ENCODE measurements around the gene ARL14EP. TPM values are rescaled to one million over a fixed set of nuclear protein-coding genes. Genes with fewer than 3 reads are reported as not detected.

The ARL14EP gene
- total RNA-seq, 1 experiment from 2014 or later: 21.5 TPM

DNA sequence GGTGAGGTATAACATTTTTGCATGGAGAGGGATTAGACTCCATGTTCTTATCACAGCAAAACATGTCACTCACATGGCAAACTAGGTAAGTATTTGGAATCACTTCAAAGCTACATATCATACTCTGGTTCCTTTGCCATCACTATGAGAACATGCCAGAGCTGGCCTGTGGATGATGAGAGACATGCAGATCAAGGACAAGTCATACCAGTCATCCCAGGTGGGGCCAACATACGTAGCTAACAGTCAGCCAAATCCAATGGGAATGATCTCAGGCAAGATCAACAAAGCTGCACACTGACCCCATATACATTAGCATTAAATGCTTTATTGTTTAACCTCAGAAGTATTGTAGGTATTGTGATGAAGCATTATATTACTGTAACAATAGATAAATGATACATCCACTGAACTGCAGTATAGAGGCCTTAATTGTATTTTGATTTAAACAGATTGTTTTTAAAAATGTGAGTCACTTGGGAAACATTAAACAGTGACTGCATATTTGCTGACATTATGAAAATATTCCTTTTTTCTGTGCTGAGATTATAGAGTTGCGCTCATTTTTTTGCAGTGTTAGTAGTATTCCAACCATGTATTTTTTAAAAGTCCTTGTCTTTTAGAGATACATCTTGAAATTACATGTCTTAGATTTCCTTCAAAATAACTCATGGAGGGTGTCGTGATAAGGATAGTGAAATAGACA lies 37.3 kb upstream of the ARL14EP start:
- Mint-ChIP-seq H3K9me3 (ENCODE audit: unreplicated experiment) (no peaks in the 10 kb centered on the region), H3K27me3 (ENCODE audit: insufficient read depth, unreplicated experiment) (peaks cover 6% of the 10 kb centered on the region), H3K36me3 (ENCODE audit: insufficient read depth, unreplicated experiment) (no peaks in the 10 kb centered on the region), H3K4me1 (ENCODE audit: low read depth, unreplicated experiment) (no peaks in the 10 kb centered on the region), H3K4me3 (ENCODE audit: unreplicated experiment) (no peak overlapping the region), H3K27ac (ENCODE audit: unreplicated experiment) (no peak overlapping the region)
- ChIA-PET CTCF (no interaction called here), POLR2A (no interaction called here)
- Histone ChIP-seq H3K36me3 (ENCODE audit: control insufficient read depth, insufficient read depth, low read length) (no peaks in the 10 kb centered on the region), H3K4me3 (ENCODE audit: low read depth, low read length) (no peak overlapping the region), H3K27me3 (replicated peaks; ENCODE audit: control insufficient read depth, insufficient read depth, low read length) (no peaks in the 10 kb centered on the region), H3K9me3 (no peaks in the 10 kb centered on the region), H3K4me1 (no peaks in the 10 kb centered on the region)
- intact Hi-C loops (cut with micrococcal nuclease; ENCODE audit: unreplicated experiment): no loop called here
- BruUV-seq (replicated peaks): no TSS peak
- no peak for TF ChIP-seq CTCF (IDR thresholded peaks at IDR 0.05; ENCODE audit: insufficient read depth in 1 of 2, low read depth in 1 of 2, low read length in 1 of 2, severe bottlenecking in 1 of 2, unreplicated experiment in 1 of 2)
- no peak for DNase-seq

DNA sequence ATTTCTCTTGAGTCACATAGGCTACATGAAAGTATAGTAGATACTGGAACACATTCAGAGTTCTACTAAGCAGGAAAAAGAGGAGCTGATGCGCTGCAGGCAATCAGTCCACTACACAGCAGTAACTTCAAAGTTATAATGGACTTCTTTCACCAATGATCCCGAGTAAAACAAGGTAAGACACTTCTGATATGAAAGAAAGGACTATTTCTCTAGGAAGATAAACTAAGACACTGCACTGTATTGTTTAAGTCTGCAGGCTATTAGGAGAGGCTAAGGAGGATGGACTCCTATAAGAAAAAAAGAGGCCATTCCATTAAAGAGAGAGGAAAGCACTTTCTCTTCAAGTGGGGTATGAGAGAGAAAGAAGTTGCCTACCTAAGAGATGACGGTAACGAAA lies 31.6 kb upstream of the ARL14EP start:
- Mint-ChIP-seq H3K27me3 (ENCODE audit: insufficient read depth, unreplicated experiment) (peaks cover 9% of the 10 kb centered on the region), H3K27ac (ENCODE audit: unreplicated experiment) (no peak overlapping the region), H3K9me3 (ENCODE audit: unreplicated experiment) (no peaks in the 10 kb centered on the region), H3K4me1 (ENCODE audit: low read depth, unreplicated experiment) (no peaks in the 10 kb centered on the region), H3K4me3 (ENCODE audit: unreplicated experiment) (no peak overlapping the region), H3K36me3 (ENCODE audit: insufficient read depth, unreplicated experiment) (no peaks in the 10 kb centered on the region)
- ChIA-PET CTCF (no interaction called here), POLR2A (no interaction called here)
- Histone ChIP-seq H3K4me3 (ENCODE audit: low read depth, low read length) (no peak overlapping the region), H3K36me3 (ENCODE audit: control insufficient read depth, insufficient read depth, low read length) (no peaks in the 10 kb centered on the region), H3K4me1 (no peaks in the 10 kb centered on the region), H3K27me3 (replicated peaks; ENCODE audit: control insufficient read depth, insufficient read depth, low read length) (no peaks in the 10 kb centered on the region), H3K9me3 (no peaks in the 10 kb centered on the region)
- intact Hi-C loops (cut with micrococcal nuclease; ENCODE audit: unreplicated experiment): no loop called here
- DNase-seq: no peak
- TF ChIP-seq CTCF (IDR thresholded peaks at IDR 0.05; ENCODE audit: insufficient read depth in 1 of 2, low read depth in 1 of 2, low read length in 1 of 2, severe bottlenecking in 1 of 2, unreplicated experiment in 1 of 2): no peak
- no TSS peak for BruUV-seq (replicated peaks)

DNA sequence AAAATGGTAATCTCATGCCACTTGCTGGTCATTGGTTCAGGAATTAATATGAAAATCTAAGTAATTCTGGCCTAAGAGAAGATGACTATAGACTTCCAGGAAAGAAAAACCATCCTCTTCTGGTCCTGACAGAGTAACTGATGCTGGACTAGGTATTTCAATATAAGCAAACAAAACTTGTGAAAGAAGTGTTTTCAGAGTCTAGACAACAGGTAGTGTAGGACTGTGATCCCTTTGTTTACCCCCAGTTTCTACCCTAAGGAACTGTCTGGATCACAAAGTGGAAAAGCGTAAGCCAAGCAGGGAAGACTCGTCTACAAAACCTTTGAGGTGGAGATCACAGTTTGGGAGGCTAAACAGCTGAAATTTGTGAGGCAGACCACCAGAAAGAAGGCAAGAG lies 30.4 kb upstream of the ARL14EP start:
- no peak overlapping the region for H3K27ac Mint-ChIP-seq (ENCODE audit: unreplicated experiment)
- Histone ChIP-seq H3K4me3 (ENCODE audit: low read depth, low read length) (no peak overlapping the region), H3K36me3 (ENCODE audit: control insufficient read depth, insufficient read depth, low read length) (no peaks in the 10 kb centered on the region), H3K9me3 (no peaks in the 10 kb centered on the region), H3K4me1 (no peaks in the 10 kb centered on the region), H3K27me3 (replicated peaks; ENCODE audit: control insufficient read depth, insufficient read depth, low read length) (no peaks in the 10 kb centered on the region)
- no peaks in the 10 kb centered on the region for H3K4me1 Mint-ChIP-seq (ENCODE audit: low read depth, unreplicated experiment)
- CTCF ChIA-PET: no interaction called here
- no peak overlapping the region for H3K4me3 Mint-ChIP-seq (ENCODE audit: unreplicated experiment)
- no peaks in the 10 kb centered on the region for H3K36me3 Mint-ChIP-seq (ENCODE audit: insufficient read depth, unreplicated experiment)
- intact Hi-C loops (cut with micrococcal nuclease; ENCODE audit: unreplicated experiment): no loop called here
- peaks cover 9% of the 10 kb centered on the region for H3K27me3 Mint-ChIP-seq (ENCODE audit: insufficient read depth, unreplicated experiment)
- H3K9me3 Mint-ChIP-seq (ENCODE audit: unreplicated experiment): no peaks in the 10 kb centered on the region
- no TSS peak for BruUV-seq (replicated peaks)
- no peak for TF ChIP-seq CTCF (IDR thresholded peaks at IDR 0.05; ENCODE audit: insufficient read depth in 1 of 2, low read depth in 1 of 2, low read length in 1 of 2, severe bottlenecking in 1 of 2, unreplicated experiment in 1 of 2)
- POLR2A ChIA-PET: no interaction called here
- DNase-seq: no peak

Measured in Caco-2 (cell line).